Measurements from ENCODE around the gene DNAH6. TPM values are rescaled to one million over a fixed set of nuclear protein-coding genes. Genes with fewer than 3 reads are reported as not detected.

Gene DNAH6
- total and polyA plus RNA-seq, 4 donors: 1.9 to 16.9 (median 8.5) TPM

DNA sequence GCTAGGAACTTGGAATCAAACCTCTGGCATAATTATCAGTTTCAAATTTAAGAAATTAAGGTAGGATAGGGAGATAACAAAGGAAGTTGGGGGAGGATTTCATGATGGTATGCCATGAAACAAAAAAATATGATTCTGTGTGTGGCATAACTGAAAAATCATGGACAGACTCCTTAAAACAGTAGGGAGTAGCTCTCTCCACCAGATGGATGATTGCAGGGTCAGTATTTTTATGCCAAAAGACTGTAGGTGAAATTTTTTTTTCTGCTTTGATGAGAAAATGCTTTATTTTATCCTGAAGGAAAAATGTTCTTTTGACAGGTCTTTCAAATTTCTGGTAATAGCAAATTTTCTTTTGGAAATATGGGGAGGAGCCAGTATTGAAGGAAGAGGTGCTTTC lies 270.3 kb downstream of the DNAH6 start:
- Histone ChIP-seq H3K27ac (ENCODE audit: low read depth in 1 of 2, low read length in 1 of 2) (no peak overlapping the region), H3K9ac (ENCODE audit: insufficient read depth in 1 of 2, low read length in 2 of 2) (no peak overlapping the region), H3K36me3 (ENCODE audit: control insufficient read depth in 4 of 4, insufficient read depth in 4 of 4, low read length in 4 of 4) (no peaks in the 10 kb centered on the region), H3K4me3 (no peak overlapping the region), H3K27me3 (ENCODE audit: control insufficient read depth in 3 of 3, insufficient read depth in 3 of 3, low read length in 2 of 3) (no peaks in the 10 kb centered on the region), H3K9me3 (ENCODE audit: control insufficient read depth in 4 of 4, insufficient read depth in 3 of 4, low read length in 3 of 4) (no peaks in the 10 kb centered on the region), H3K4me1 (ENCODE audit: control insufficient read depth in 5 of 5, insufficient read depth in 5 of 5, low read length in 5 of 5) (peaks cover 0 to 3% (median 0%) of the 10 kb centered on the region in 5 donors)
- DNase-seq: no peak
- no peak for ATAC-seq (ENCODE audit: insufficient read depth, low FRiP score)
- TF ChIP-seq, protein P1, sequence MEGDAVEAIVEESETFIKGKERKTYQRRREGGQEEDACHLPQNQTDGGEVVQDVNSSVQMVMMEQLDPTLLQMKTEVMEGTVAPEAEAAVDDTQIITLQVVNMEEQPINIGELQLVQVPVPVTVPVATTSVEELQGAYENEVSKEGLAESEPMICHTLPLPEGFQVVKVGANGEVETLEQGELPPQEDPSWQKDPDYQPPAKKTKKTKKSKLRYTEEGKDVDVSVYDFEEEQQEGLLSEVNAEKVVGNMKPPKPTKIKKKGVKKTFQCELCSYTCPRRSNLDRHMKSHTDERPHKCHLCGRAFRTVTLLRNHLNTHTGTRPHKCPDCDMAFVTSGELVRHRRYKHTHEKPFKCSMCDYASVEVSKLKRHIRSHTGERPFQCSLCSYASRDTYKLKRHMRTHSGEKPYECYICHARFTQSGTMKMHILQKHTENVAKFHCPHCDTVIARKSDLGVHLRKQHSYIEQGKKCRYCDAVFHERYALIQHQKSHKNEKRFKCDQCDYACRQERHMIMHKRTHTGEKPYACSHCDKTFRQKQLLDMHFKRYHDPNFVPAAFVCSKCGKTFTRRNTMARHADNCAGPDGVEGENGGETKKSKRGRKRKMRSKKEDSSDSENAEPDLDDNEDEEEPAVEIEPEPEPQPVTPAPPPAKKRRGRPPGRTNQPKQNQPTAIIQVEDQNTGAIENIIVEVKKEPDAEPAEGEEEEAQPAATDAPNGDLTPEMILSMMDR (IDR thresholded peaks at IDR 0.05; ENCODE audit: control extremely low read depth, extremely low read depth): no peak

DNA sequence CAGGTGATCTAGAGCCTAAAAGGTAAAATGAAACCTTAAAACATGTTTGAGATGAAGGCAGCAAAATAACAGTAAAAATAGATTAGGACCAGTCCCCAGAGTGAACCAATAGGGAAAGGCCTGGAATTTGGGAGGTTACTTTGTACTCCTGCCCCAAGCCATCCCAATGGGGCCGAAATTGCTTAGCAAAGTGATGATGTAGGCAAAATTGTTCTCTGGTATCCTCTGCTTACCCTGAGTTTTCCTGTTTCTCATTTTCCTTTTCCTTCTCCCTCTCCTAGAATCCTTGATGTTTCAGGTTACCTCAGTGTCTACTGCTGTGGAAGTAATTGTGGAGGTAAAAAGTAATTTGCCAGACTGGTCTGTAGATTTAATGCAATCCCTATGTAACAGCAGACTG lies 271.7 kb downstream of the DNAH6 start:
- Histone ChIP-seq H3K9ac (ENCODE audit: insufficient read depth in 1 of 2, low read length in 2 of 2) (no peak overlapping the region), H3K4me3 (no peak overlapping the region), H3K27me3 (ENCODE audit: control insufficient read depth in 3 of 3, insufficient read depth in 3 of 3, low read length in 2 of 3) (no peaks in the 10 kb centered on the region), H3K27ac (ENCODE audit: low read depth in 1 of 2, low read length in 1 of 2) (no peak overlapping the region), H3K9me3 (ENCODE audit: control insufficient read depth in 4 of 4, insufficient read depth in 3 of 4, low read length in 3 of 4) (peaks cover 0 to 3% (median 1%) of the 10 kb centered on the region in 4 donors), H3K36me3 (ENCODE audit: control insufficient read depth in 4 of 4, insufficient read depth in 4 of 4, low read length in 4 of 4) (no peaks in the 10 kb centered on the region), H3K4me1 (ENCODE audit: control insufficient read depth in 5 of 5, insufficient read depth in 5 of 5, low read length in 5 of 5) (peaks cover 0 to 3% (median 0%) of the 10 kb centered on the region in 5 donors)
- TF ChIP-seq, protein P1 (IDR thresholded peaks at IDR 0.05; ENCODE audit: control extremely low read depth, extremely low read depth): no peak
- no peak for ATAC-seq (ENCODE audit: insufficient read depth, low FRiP score)
- WGBS, 2 donors: 31 to 96% methylated on average over 1 of the region's 1 CpG
- no peak for DNase-seq

DNA sequence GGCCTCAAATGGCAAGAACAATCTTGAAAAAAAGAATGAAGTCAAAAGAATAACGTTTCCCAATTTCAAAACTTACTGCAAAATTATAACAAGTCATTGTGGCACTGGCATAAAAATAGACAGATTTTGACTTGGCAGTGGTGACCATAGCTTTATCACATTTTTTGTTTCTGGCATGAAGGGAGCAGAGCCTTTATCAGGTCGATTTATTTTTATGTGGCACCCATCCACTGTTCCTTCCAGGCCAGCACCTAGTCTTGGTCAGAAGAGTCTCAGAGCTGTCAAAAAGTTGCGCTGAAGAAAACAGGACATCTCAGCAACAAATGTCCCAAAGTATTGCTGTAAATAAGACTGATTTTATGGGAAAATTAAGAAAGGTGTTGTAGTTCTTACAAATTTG lies 272.2 kb downstream of the DNAH6 start:
- H3K9ac ChIP-seq (ENCODE audit: insufficient read depth in 1 of 2, low read length in 2 of 2): no peak overlapping the region
- no peak for ATAC-seq (ENCODE audit: insufficient read depth, low FRiP score)
- H3K36me3 ChIP-seq (ENCODE audit: control insufficient read depth in 4 of 4, insufficient read depth in 4 of 4, low read length in 4 of 4): no peaks in the 10 kb centered on the region
- H3K27ac ChIP-seq (ENCODE audit: low read depth in 1 of 2, low read length in 1 of 2): no peak overlapping the region
- WGBS, 2 donors: 77 to 80% methylated on average over 3 of the region's 3 CpGs
- peaks cover 0 to 3% (median 0%) of the 10 kb centered on the region in 5 donors for H3K4me1 ChIP-seq (ENCODE audit: control insufficient read depth in 5 of 5, insufficient read depth in 5 of 5, low read length in 5 of 5)
- no peaks in the 10 kb centered on the region for H3K27me3 ChIP-seq (ENCODE audit: control insufficient read depth in 3 of 3, insufficient read depth in 3 of 3, low read length in 2 of 3)
- peaks cover 0 to 3% (median 1%) of the 10 kb centered on the region in 4 donors for H3K9me3 ChIP-seq (ENCODE audit: control insufficient read depth in 4 of 4, insufficient read depth in 3 of 4, low read length in 3 of 4)
- no peak overlapping the region for H3K4me3 ChIP-seq
- TF ChIP-seq, protein P1 (IDR thresholded peaks at IDR 0.05; ENCODE audit: control extremely low read depth, extremely low read depth): no peak
- DNase-seq: no peak

DNA sequence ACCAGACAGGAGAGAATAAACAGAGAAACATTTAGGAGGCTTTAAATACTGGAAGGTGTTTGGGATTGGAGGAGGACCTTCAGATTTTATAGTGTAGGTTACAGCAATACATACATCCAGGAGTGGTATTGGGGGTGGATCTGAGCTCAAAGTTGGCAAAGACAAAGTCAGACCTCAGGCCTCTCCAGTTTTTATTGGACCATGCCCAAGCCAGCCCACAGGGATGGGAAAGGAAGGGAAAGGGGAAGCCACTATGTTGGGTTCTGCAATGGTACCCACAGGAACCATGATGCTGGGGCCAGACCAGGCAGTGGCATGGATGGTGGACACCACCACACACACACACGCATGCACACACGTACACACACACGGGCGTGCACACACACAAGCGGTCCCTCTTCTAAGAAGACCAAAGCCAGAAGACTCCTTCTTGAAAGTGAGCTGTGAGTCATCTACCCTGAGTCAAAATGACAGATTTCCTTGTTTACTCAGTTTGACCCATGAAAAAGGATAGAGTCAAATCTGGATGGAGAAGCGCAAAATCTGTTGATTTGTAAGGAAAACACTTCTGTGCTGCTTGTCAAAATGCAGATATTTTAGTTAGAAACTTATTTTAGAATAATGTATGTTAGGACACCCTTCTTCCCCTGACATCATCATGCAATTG lies 276.7 kb downstream of the DNAH6 start:
- Histone ChIP-seq H3K4me1 (ENCODE audit: control insufficient read depth in 5 of 5, insufficient read depth in 5 of 5, low read length in 5 of 5) (peaks cover 0 to 3% (median 0%) of the 10 kb centered on the region in 5 donors), H3K9me3 (ENCODE audit: control insufficient read depth in 4 of 4, insufficient read depth in 3 of 4, low read length in 3 of 4) (peaks cover 0 to 3% (median 1%) of the 10 kb centered on the region in 4 donors), H3K9ac (ENCODE audit: insufficient read depth in 1 of 2, low read length in 2 of 2) (no peak overlapping the region), H3K4me3 (no peak overlapping the region), H3K27ac (ENCODE audit: low read depth in 1 of 2, low read length in 1 of 2) (no peak overlapping the region), H3K27me3 (ENCODE audit: control insufficient read depth in 3 of 3, insufficient read depth in 3 of 3, low read length in 2 of 3) (no peaks in the 10 kb centered on the region), H3K36me3 (ENCODE audit: control insufficient read depth in 4 of 4, insufficient read depth in 4 of 4, low read length in 4 of 4) (no peaks in the 10 kb centered on the region)
- 96 to 97% methylated on average over 6 of the region's 6 CpGs for WGBS, 2 donors
- DNase-seq: no peak
- TF ChIP-seq, protein P1 (IDR thresholded peaks at IDR 0.05; ENCODE audit: control extremely low read depth, extremely low read depth): no peak
- ATAC-seq (ENCODE audit: insufficient read depth, low FRiP score): no peak
